M059J (cell line): Measurements from ENCODE around the gene TFIP11. TPM values are rescaled to one million over a fixed set of nuclear protein-coding genes. Genes with fewer than 3 reads are reported as not detected.
A peak's percentile ranks its signal among the peaks of the same experiment; 100 is the strongest.

Experiments
- DNase-seq: peaks from one replicate; pipeline ENCODE4 v3.0.0-alpha.2; 2012; ENCODE audit warnings: low read depth
- total RNA-seq: library from RNA; depleted of rRNA; stranded (reverse); fragments of >200 nt; shearing (Covaris generic); gene quantifications from 2 replicates; pipeline ENCODE4 v1.2.3, GENCODE V29; 2014

Gene TFIP11
- total RNA-seq, 1 experiment from 2014 or later = 19.1 TPM

DNA sequence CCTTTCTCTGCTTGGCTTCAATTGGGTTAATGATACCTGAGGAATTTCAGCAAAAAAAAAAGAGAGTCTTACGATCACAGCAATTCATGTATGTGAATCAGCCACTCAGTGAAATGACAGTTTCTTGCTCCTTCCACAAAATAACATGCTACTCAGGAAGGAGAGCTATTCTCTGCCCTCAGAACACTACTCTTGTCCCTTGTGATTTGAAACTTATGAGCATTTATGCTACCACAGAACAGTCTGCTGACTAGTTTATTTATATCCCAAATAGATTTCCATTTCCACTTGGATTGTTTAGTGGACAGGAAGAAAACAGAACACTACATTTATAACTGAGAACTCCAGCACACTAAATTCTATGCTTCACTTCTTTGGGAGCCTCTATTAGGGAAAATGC is 8.5 kb downstream of the TFIP11 start:
- DNase-seq = no peak

DNA sequence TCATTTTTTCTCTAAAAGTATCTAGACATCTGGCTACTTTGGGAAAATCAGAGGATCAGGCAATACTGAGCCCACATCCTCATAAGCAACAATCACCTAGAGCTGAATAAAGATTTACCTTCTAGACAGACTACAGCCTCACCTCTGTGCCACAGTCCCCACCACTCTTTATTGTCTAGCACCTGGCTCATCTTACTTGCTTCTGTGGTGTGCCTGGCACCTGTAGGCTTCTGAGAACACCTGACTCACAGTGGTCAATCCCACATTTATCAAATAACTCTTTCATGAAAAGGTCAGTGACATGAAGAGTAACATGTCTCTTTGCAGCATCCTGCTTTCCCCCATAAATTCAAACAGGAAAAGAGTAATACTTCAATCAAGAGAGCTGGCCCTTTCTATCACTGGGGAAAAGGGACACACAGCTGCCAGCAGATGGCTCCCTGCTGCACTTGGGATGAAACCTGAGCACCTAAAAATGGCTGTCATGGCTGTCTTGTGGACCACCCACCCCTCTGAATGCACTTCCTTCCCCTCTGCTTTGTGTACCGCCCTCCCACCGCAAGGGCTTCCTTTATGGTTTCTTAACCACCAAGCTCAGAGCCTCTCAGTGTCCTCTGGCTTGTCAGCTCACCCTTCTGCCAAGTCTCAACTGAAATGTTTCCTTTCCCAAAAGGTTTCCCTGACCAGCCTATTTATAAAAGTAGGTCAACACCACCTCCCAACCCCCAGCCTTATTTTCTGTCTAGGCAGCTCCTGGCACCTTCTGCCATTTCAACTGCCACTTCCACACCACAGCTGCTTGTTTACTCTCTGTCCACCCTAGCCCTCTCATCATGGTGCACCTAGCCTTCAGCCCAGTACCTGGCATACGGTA is 9.3 kb downstream of the TFIP11 start:
- DNase-seq = peak; percentile 19

DNA sequence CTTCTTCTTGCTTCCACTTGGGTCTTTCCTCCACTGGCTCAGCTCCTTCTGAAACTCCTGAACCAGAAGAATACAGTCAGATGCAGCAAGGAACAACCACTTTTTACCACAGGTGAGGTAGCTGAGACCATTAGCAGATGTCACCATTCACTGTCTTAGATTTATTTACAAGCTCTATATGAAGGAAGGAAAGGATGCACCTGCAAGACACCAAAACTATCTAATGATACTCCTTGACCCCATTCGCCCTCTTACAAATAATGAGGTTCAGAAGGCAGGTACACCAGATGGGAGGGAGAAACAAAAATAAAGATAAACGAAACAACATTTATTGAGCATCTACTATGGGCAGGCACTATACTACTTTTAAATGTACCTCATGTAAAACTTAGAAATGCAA is 10.3 kb downstream of the TFIP11 start:
- DNase-seq = no peak

DNA sequence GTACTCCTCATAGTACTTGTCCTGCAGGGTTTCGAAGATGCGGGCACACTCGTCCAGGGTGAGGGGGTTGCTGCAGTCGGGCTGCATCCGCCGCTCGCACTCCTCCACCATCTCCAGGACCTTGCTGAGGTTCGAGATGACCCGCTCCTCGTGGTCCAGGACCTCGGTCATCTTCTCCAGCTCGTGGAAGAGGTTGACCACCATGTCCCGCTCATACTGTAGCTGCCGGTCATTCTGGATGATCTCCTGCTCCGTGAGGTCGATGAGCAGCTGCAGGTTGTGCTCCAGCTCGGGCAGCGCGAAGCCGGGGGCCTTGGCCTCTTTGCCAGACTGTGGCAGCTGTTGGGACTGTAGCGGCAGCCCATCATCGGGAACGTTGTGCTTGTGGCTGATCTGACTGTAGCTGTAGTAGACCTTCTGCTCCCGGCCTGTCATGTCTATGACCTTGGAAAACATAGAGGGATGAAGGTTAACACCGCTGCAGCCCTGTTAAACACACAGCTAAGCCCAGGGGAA is 13.0 kb downstream of the TFIP11 start:
- DNase-seq = no peak

DNA sequence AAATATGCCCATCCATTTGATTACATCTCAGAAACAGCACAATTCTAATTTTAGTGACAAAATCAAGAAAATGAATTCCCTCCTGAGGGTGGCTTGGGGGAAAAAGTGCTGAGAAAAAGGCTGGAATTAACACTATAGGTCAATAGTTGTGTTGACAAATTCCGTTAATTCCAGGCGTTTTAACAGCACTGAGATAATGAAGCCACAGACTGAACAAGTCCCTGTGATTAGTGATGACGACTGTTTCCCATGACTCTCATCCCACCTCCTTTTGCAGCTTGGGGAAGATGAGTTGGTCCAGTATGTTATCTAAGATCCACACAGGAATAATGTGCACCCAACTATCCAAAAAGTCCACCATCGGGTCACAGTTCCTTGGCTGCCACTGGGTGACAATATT is 15.8 kb downstream of the TFIP11 start:
- DNase-seq = no peak

DNA sequence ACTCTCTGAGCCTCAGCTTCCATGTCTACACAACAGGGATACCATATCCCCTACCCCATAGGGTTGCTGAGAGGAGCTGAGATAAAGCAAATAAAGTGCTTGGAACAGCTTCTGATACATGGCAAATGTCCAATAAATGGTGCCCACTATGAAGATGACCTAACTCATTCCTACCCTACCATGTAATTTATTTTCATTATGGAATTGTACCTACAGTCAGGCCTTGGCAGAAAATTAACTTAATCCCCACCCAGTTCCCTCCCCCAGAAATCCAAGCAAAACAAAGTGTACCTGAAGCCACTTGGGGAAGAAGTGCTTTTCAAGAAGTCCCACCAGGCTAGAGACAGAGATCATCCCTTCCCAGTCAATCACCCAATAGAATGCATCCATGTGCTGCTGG is 17.8 kb downstream of the TFIP11 start:
- no peak for DNase-seq

DNA sequence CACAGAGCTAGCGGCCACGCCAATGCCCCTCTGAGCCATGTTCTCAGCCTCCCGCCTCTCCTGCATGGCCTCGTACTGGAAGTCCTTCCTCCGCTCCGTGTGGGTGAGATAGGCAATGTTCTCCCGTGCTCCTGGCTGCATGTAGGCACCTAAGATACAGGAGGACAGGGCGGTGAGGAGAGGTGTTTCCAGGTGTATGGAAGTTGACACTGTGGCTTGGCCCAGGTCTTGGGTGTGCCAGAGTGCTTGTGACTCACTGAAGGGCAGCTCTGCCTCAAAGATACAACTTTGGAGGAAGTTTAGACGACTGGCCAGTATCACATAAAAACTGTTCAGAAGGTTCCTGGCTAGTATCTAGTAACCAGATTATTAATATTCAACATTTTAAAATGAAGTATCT is 20.1 kb downstream of the TFIP11 start:
- DNase-seq = no peak

DNA sequence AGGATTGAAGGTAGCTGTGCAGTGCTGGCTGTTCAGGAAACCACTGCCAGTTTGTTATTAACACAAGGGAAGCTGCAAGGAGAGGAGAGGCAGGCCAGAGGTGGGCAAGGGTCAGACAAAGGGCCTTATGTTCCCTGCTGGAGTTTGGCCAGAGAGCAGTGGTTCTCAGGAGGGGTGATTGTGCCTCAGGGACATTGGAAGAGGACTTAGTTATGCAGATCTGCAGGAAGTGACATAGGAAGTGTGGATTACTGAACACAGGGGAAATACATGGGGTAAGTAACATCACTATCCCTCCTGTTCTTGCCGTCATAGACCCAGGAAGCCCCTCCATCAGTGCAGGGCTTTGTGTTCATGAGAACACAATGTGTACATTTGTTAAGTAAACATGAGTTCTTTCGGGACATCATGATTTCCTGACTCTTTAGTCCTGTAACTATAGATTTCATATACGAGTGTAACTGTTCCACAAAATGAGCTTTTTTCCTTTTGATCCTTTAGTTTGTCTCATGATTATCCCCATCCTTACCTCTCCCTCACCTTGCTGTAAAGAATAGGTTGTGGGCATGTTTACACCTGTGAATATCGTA is 22.7 kb downstream of the TFIP11 start:
- DNase-seq = peak; percentile 41

DNA sequence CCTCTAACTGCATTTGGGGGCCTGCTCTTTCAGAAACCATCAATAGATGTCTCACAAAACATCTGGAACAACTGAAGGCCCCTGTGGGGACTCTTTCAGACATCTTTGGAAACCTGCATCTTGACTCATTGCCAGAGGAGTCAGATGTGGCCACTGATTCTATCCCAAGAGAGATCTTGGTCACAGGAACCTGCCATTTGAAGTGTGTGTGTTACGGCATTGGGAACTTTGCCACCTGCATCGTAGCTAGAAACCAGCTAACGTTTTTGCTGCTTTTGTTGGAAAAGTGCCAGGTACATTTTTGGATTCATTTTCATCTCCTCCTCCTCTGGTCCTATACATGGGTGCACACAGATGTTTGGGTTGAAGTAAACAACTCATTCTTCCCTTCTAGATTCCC is 24.3 kb downstream of the TFIP11 start:
- no peak for DNase-seq

DNA sequence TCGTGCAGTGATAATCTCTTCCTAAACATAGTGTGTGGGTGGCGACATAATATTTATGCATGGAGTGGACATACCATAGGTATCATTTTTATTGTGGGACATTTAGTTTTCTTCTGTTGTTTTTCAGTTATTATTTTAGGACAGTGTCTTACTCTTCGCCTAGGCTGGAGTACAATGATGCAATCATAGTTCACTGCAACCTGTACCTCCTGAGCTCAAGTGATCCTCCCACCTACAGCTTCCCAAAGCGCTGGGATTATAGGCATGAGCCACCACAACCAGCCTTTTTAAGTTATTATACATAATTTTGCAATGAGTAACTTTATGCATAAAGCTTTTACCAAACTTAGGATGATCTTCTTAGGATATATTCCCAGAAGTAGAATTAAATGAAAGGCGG is 25.9 kb downstream of the TFIP11 start:
- no peak for DNase-seq

DNA sequence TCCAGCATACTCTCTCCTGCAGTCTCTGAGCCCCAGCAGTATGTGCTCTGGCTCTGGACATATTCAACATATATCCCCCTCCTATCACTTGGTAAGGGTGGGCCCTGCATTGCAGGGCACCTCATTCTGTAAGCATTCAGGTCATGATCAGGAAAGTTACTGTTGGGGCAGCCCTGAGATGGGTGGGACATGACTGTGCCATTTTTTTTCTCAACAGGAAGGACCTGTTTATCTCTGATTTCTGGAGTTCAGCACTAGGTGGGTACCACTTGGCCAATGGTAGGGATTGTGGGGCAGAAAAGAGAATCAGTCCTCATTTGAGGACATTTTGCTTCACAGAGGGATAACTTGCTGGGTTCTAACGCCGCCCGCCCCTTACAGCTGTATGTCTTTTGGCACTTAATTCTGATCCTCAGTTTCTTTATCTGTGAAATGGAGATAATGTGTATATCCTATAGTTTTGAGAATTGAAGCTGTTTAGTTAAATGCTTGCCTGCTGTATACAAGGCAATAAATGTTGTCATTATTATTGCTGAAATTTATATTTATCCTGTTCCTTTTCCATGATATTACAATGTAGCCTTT is 26.4 kb downstream of the TFIP11 start:
- no peak for DNase-seq

DNA sequence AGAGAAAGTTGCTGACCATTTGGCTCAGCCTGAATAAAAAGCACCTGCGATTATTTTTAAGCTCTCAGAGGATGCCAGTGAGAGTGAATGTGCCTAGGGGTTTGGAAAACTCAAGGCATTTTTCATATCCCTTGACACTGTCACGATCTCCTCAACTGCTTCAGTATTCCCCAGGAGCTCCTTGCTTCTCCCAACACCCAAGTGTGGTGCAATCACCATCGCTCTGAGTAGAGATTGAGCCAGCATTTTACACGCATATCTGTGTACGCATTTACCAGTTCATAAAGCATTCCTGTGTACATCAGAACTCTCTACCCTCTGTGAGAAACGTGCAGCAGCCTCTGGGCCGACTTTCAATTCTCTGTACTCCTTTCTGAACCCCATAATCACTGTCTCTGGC is 27.3 kb downstream of the TFIP11 start:
- no peak for DNase-seq

DNA sequence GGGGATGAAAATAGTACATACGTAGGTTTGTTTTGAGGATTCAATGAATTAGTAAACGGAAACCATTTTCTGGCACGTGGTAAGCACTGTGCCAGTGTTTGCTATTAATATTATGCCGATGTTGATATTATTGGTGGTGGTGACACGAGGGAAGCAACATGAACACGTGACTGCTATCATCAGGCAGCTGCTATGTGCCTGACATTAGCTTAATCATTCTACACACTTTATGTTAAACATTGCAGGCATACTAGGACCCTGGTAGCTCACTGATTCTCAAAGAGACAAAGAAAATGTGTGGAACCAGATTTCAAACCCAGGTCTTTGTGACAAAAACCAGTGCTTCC is 27.9 kb downstream of the TFIP11 start:
- no peak for DNase-seq

DNA sequence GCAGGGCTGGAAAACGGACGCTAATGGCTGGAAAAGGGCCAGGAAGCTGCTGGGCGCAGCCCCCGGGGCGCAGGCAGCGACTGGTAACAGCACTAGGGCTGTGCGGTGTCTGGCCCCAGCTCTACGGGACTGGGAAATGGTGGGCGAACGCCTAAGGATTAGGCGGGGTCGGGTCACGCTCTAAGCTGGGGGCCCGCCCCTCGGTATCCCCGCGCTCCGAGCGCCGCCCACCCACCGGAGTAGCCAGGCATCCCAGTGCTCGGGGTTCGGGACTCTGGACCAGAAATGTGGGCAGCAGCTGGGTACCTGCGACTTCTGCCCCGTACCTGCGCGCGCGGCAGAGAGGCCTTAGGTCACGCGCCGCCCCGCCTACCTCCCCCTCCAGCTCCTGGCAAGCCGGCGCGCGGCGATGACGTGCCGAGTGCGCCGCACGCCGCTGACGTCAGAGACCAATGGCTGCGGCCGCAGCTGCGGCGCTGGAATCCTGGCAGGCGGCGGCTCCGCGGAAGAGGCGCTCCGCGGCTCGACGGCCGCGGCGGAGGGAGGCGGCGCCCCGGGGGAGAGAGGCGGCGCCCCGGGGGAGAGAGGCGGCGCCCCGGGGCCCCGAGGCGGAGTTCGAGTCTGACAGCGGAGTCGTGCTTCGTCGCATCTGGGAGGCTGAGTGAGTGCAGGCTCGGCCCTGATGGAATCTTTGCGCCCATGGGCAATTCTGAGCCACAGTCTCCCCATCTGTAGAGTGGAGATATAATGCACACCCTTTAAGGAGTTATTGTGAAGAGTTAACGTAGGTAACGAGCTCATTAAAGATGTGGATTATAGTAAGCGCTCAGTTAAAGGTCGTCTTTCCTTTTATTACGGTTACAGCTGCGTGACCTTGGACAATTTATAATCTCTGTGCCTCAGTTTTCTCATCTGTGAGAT is 28.6 kb downstream of the TFIP11 start, which contains the start of the genes HPS4 and SRRD:
Gene HPS4 (minus strand): TSS at position 345 of the 921 bp plus-strand sequence. CDS start 2,021 bp downstream, outside the sequence.
Gene SRRD (plus strand): TSS at position 439 of the 921 bp plus-strand sequence. CDS start 14 bp downstream, at position 453.
- peak; percentile 81 for DNase-seq

DNA sequence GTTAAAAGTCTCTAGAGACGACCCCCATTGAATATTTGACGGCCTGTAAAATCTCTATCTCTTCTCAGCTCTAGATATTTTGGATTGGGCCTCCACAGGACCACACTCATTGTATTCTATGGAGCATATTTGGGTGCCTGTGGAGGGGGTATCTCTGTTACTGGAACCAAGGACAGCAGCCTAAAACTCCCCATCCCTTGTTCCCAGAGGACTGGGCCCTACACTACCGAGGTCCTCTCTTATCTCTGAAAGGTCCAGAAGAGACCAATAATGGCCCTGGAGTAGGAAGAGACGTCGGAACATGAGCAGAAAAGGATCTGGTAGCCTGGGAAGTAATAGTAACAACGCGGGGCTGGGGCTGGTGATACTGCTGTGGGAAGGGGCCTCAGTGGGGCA is 29.2 kb downstream of the TFIP11 start:
- no peak for DNase-seq

DNA sequence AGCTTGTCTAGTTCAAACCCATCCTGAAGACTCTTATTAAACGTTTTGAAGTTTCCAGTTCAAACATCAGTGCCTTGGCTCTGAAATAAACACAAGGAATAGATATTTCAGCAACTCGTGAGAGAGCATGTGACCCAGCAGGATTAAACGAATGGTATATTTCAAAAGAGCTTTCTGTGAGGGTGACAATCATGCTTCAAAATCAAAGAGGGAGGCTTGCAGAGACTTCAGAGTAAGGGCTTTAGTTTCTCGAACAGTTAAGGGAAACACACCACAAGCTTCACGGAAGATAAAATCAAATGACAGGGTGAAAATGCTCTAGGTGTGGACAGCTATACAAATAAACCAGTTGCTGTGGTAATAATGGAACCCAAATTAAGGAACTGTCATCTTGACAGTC is 30.1 kb downstream of the TFIP11 start:
- DNase-seq = no peak

DNA sequence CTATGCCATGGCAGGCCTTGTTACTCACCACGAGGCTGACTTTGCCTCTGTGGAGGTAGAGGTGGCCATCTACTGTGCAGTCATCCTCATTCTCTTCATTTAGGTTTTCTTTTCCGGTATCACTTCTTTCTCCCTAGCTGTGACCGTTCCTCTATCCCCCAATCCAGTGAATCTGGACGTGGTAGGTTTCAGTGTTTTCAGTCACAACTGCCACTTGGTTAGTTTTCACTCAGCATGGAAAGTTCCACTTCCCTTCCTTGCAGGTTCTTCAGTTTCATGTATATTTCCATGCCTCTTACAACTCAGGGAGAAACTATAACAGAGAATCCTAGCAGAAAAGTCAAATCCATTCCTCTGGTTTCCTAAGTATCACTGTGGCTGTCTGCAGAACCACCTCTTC is 30.6 kb downstream of the TFIP11 start:
- no peak for DNase-seq

DNA sequence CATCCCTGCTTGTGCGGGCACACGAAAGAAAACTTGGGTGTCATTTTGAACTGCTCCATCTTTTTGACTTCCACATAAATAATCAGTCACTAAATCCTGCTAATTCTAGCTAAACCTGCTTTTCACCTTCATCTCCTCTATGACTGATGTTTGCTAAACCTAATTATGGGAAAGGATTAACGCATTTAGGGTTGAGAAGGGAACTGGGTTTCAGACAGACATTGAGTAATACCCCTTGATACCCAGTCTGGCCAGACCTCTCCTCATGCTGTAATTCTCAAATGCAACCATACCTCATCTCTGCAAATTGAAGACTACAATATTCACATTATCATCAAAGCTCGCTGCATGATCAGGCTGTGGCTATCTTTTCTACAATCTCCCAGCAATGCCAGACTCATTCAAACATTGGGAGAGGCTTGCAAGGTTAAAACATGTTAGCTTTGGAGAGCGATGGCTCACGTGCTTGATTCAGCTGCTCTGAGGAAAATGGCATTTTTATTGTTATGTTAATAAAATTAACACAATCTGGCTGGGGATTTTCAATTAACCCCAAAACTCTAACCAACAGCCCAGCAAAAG is 31.1 kb downstream of the TFIP11 start:
- DNase-seq = no peak

DNA sequence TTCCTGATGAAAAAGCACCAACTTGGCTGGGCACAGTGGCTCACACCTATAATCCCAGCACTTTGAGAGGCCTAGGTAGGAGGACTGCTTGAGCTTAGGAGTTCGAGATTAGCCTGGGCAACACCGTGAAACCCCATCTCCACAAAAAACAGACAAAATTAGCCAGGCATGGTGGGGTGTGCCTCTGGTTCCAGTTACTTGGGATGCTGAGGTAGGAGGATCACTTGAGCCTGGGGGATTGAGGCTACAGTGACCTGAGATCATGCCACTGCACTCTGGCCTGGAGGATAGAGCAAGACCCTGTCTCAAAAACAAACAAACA is 31.7 kb downstream of the TFIP11 start:
- no peak for DNase-seq

DNA sequence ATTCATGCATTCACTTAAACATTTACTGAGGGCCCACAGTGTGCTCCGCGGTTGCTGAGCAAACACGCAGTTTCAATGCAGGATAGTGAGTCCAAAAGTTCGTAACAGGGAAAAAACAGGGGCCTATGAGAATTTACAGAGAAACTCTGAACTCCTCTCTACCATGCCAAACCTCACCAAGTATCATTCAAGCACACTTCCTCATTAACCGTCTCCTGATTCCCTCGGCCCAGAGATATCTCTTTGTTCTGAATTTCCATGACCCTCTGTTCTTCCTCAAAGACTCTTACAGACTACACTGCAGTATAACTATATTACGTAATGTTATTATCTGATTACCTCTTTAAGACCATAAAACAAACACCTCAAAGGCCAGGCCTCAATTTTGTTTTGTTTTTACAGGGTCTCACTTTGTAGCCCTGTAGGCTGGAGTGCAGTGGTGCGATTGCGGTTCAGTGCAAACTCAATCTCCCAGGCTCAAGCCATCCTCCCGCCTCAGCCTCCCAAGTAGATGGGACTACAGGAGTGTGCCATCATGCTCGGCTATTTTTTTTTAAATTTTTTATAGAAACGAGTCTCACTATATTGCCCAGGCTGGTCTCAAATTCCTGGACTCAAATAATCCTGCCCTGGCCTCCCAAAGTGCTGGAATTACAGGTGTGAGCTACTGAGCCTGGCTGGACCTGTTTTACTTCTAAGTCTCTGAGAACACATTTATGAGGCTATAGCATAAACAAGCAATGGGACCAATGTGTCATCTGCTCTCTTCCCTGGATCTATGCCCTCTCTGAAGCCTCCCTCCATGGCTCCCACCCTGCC is 32.3 kb downstream of the TFIP11 start:
- DNase-seq = no peak
